HL-60 (cell line): ENCODE data around the gene ATG12.

Experiments used
- DNase-seq, 2 experiments: peaks; one replicate each; pipeline ENCODE4 v3.0.0-alpha.2; 2010 to 2020; ENCODE audit warnings: low read depth in 1 of 2, low spot score in 1 of 2
- H3K27ac ChIP-seq: fragments of 250-450 bp; sonication (Bioruptor Pico); replicated peaks from 2 replicates; pipeline ENCODE4 v1.5.1; 2020; ENCODE audit warnings: mild to moderate bottlenecking, moderate library complexity
- H3K27me3 ChIP-seq: fragments of 250-450 bp; sonication (Bioruptor Pico); 2 replicates; pipeline ENCODE4 v1.5.1; 2021; ENCODE audit warnings: mild to moderate bottlenecking, moderate library complexity; ENCODE audit not compliant: insufficient read depth, poor library complexity, severe bottlenecking
- H3K4me3 ChIP-seq: replicated peaks from 2 replicates; pipeline ENCODE4 v1.5.1; 2011; ENCODE audit warnings: mild to moderate bottlenecking, control low read depth, low read length; ENCODE audit not compliant: insufficient read depth
- CTCF ChIP-seq: IDR thresholded peaks from one replicate; pipeline ENCODE4 v1.5.1; 2011; ENCODE audit warnings: low read length, control low read depth, inconsistent platforms; ENCODE audit not compliant: insufficient read depth
- GABPA ChIP-seq: IDR thresholded peaks from 2 replicates; pipeline ENCODE4 v1.6.1; 2012; ENCODE audit warnings: low read depth
- POLR2AphosphoS5 ChIP-seq: IDR thresholded peaks from 2 replicates; pipeline ENCODE4 v1.6.1; 2012; ENCODE audit warnings: low read depth
- REST ChIP-seq: IDR thresholded peaks from 2 replicates; pipeline ENCODE4 v1.6.1; 2012; ENCODE audit warnings: low read depth; ENCODE audit not compliant: insufficient replicate concordance
- SPI1 ChIP-seq: IDR thresholded peaks from 2 replicates; pipeline ENCODE4 v1.6.1; 2012; ENCODE audit warnings: low read depth, mild to moderate bottlenecking, borderline replicate concordance

Gene ATG12

GRCh38 chr5:115813719-115814118 lies 27.6 kb downstream of the ATG12 start:
- no peaks in the 10 kb centered on the region for H3K27me3 ChIP-seq
- no peak overlapping the region for H3K4me3 ChIP-seq
- TF ChIP-seq CTCF: no peak
- TF ChIP-seq REST: no peak
- TF ChIP-seq POLR2AphosphoS5: no peak
- no peak for TF ChIP-seq GABPA
- no peak for TF ChIP-seq SPI1
- H3K27ac ChIP-seq: no peak overlapping the region
- DNase-seq: no peak

- H3K4me3 ChIP-seq: no peak overlapping the region
- TF ChIP-seq SPI1 (no peak), POLR2AphosphoS5 (no peak), REST (no peak), CTCF (no peak), GABPA (no peak)
- no peak for DNase-seq
- H3K27ac ChIP-seq: no peak overlapping the region
- no peaks in the 10 kb centered on the region for H3K27me3 ChIP-seq
Measured at GRCh38 chr5:115812372-115812771, 29.0 kb downstream of the ATG12 start.

DNA sequence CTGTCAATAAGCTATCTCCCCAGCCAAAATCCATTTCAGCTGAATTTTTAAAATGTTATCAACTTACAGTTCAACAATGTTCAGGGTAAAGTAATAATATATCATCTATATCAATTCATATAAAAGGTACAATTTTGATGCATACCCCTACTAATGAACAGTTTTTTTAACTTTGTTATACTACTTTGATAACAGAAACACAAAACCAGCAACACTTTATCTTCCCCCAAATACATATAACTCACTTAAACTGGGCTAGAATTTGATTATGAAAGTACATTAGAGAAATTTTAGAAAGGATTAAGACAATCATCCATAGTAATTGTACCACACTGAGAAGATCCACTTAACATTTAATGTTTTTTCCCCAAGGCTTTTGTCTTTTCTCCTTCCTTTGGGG lies 30.0 kb downstream of the ATG12 start:
- TF ChIP-seq POLR2AphosphoS5: no peak
- TF ChIP-seq GABPA: no peak
- TF ChIP-seq REST: no peak
- TF ChIP-seq SPI1: no peak
- TF ChIP-seq CTCF: no peak

More for the DNA sequence above, 30.0 kb downstream of the ATG12 start:
- DNase-seq: no peak
- no peak overlapping the region for H3K4me3 ChIP-seq
- H3K27ac ChIP-seq: no peak overlapping the region
- no peaks in the 10 kb centered on the region for H3K27me3 ChIP-seq
